ENCODE data around the gene NPC1.

DNA sequence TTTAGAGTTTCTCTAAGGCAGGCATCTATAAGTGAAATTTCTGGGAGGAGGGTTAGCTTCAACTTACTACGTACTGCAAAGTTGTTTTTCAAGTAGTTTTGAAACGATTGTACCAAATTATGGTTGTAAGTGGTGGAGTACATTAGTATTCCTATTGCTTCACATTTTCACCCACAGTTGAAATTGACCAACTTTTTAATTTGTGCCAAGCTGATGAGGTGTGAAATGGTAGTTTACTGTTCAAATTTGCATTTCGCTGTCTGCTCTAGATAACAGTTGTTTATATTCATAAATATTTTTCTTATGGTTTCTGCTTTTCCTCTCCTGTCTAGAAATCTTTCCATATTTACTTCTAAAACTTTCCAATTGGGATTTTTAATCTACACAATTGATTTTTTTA lies 18.6 kb downstream of the NPC1 start:
- TF ChIP-seq, protein P1, sequence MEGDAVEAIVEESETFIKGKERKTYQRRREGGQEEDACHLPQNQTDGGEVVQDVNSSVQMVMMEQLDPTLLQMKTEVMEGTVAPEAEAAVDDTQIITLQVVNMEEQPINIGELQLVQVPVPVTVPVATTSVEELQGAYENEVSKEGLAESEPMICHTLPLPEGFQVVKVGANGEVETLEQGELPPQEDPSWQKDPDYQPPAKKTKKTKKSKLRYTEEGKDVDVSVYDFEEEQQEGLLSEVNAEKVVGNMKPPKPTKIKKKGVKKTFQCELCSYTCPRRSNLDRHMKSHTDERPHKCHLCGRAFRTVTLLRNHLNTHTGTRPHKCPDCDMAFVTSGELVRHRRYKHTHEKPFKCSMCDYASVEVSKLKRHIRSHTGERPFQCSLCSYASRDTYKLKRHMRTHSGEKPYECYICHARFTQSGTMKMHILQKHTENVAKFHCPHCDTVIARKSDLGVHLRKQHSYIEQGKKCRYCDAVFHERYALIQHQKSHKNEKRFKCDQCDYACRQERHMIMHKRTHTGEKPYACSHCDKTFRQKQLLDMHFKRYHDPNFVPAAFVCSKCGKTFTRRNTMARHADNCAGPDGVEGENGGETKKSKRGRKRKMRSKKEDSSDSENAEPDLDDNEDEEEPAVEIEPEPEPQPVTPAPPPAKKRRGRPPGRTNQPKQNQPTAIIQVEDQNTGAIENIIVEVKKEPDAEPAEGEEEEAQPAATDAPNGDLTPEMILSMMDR (IDR thresholded peaks at IDR 0.05) = no peak
- TF ChIP-seq POLR2A (IDR thresholded peaks at IDR 0.05) = no peak
